Panc1 (cell line): ENCODE results near the gene ZNF345. TPM values are rescaled to one million over a fixed set of nuclear protein-coding genes. Genes with fewer than 3 reads are reported as not detected.

ENCODE experiments used
- ATAC-seq: fragments of 200-7000 bp; cut with Tn5 transposase; 2 replicates; pipeline ENCODE4 v1.9.1; 2020; ENCODE audit warnings: mild to moderate bottlenecking, moderate library complexity
- BruUV-seq: library from RNA; stranded (reverse); fragments of 400-500 nt; replicated peaks from 2 replicates; lab custom pipeline; 2021; lab: Mats Ljungman, UMichigan
- CTCF ChIA-PET: fragments of 300-600 bp; sonication (Branson Sonifier 250); formaldehyde crosslinking; loops from one replicate; lab custom pipeline; 2022; ENCODE audit warnings: antibody characterized with exemption; lab: Charles Lee
- POLR2A ChIA-PET: fragments of 300-600 bp; sonication (Branson Sonifier 250); formaldehyde crosslinking; loops from one replicate; lab custom pipeline; 2022; ENCODE audit warnings: antibody characterized with exemption; lab: Charles Lee
- DNase-seq: peaks from one replicate; pipeline ENCODE4 v3.0.0-alpha.2; 2010; ENCODE audit warnings: low read depth, low spot score
- H3K27ac ChIP-seq: 2 replicates; pipeline ENCODE4 v1.5.1; 2011; ENCODE audit warnings: mild to moderate bottlenecking, low read length, inconsistent platforms
- H3K27me3 ChIP-seq: fragments of 200-500 bp; sonication (Bioruptor generic); 2 replicates; pipeline ENCODE4 v1.6.0; 2014; ENCODE audit warnings: low read length, inconsistent platforms; ENCODE audit not compliant: control insufficient read depth, insufficient read depth
- H3K36me3 ChIP-seq: fragments of 200-500 bp; sonication (Bioruptor generic); 2 replicates; pipeline ENCODE4 v1.5.1; 2014; ENCODE audit warnings: inconsistent platforms, mild to moderate bottlenecking, low read length, moderate library complexity; ENCODE audit not compliant: control insufficient read depth, insufficient read depth
- H3K4me1 ChIP-seq: 2 replicates; pipeline ENCODE4 v1.5.1; 2011; ENCODE audit warnings: inconsistent platforms, mild to moderate bottlenecking, low read length, moderate library complexity; ENCODE audit not compliant: control insufficient read depth, insufficient read depth
- H3K4me3 ChIP-seq, 2 experiments: 2 replicates each; pipeline ENCODE4 v1.5.1; 2011 to 2012; ENCODE audit warnings: low read depth in 2 of 2, low read length in 2 of 2, mild to moderate bottlenecking in 2 of 2, inconsistent platforms in 1 of 2, moderate library complexity in 1 of 2
- H3K9me3 ChIP-seq: fragments of 200-500 bp; sonication (Bioruptor generic); 2 replicates; pipeline ENCODE4 v1.5.1; 2014; ENCODE audit warnings: low read depth, mild to moderate bottlenecking, inconsistent platforms, low read length, moderate library complexity; ENCODE audit not compliant: control insufficient read depth, insufficient read depth
- POLR2AphosphoS5 ChIP-seq: IDR thresholded peaks from 2 replicates; pipeline ENCODE4 v1.6.1; 2012; ENCODE audit warnings: mild to moderate bottlenecking, low read depth, low read length, moderate library complexity
- SIN3A ChIP-seq: IDR thresholded peaks from 2 replicates; pipeline ENCODE4 v1.6.1; 2012; ENCODE audit warnings: low read depth, mild to moderate bottlenecking, low read length, moderate library complexity, borderline replicate concordance; ENCODE audit not compliant: insufficient read depth
- TCF7L2 ChIP-seq: IDR thresholded peaks from 2 replicates; pipeline ENCODE4 v1.6.1; 2011; ENCODE audit warnings: mild to moderate bottlenecking, low read depth, low read length, inconsistent platforms
- in situ Hi-C: cut with HindIII; loops from 2 replicates; pipeline ENCODE4 v1.10.0; 2016; ENCODE audit warnings: low sequenced_read_pairs, low pct_unique_long_range_greater_than_20kb
- intact Hi-C: fragments of 100-400 bp; cut with micrococcal nuclease; formaldehyde crosslinking; loops from one replicate; pipeline ENCODE4 v1.10.0; 2022; ENCODE audit not compliant: unreplicated experiment
- total RNA-seq: library from RNA; stranded (reverse); gene quantifications from one replicate; pipeline ENCODE4 v1.2.1, GENCODE V29; 2021; ENCODE audit not compliant: unreplicated experiment
- TF ChIP-seq, protein P1 (sequence below), 2 experiments: IDR thresholded peaks; 2 replicates each; pipeline ENCODE4 v1.6.1; 2011 to 2012; ENCODE audit warnings: low read depth in 2 of 2, control low read depth in 1 of 2, low read length in 1 of 2, mild to moderate bottlenecking in 1 of 2, moderate library complexity in 1 of 2; ENCODE audit not compliant: insufficient read depth in 1 of 2
- TF ChIP-seq, protein P2 (sequence below): fragments of 450-650 bp; IDR thresholded peaks from 2 replicates; pipeline ENCODE4 v1.5.1; 2017; ENCODE audit warnings: mild to moderate bottlenecking

The ZNF345 gene
- total RNA-seq, 1 experiment from 2014 or later, result 3.8 TPM

DNA sequence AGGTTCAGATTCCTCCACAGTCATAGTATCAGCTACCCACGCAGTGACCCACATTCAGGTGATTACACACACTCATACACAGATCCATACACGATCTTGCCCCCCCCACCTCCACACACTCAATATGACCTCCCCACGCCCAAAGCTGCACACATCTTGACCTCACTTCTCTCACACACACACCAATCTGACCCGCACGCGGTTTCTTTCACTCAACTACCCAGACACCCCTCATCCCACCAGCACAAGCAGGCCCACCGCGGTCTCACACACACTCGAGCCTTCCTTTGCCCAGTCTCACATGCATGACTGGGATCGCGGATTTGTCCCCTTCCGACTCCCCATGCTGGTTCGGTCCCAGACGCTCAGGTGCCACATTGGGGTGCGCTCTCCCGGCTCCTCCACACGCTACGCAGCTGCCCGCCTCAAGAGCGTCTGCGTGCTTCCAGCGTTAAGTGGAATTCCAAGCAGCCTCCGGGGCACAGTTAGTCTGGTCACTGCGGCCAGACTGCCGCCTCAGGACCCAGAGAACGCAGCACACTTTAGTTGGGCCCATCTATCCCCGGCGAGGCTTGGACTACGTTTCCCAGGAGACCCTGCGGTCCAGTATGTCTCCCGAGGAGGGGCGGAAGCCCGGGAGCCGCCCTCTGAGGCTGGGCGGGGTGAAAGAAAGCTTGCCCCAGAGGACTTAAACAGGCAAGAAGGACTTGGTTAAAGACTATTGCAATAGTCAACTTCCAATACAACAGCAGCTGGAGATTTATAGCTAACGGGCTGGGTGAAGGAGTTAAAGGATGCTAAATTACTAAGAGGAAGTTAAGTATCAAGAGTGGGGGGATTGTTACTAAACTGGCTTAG lies 746 bp upstream of the ZNF345 start:
- H3K4me3 ChIP-seq, result peak overlapping the region; percentile 58 to 93
- TF ChIP-seq POLR2AphosphoS5 (no peak), SIN3A (no peak), TCF7L2 (no peak)
- TF ChIP-seq, protein P1, sequence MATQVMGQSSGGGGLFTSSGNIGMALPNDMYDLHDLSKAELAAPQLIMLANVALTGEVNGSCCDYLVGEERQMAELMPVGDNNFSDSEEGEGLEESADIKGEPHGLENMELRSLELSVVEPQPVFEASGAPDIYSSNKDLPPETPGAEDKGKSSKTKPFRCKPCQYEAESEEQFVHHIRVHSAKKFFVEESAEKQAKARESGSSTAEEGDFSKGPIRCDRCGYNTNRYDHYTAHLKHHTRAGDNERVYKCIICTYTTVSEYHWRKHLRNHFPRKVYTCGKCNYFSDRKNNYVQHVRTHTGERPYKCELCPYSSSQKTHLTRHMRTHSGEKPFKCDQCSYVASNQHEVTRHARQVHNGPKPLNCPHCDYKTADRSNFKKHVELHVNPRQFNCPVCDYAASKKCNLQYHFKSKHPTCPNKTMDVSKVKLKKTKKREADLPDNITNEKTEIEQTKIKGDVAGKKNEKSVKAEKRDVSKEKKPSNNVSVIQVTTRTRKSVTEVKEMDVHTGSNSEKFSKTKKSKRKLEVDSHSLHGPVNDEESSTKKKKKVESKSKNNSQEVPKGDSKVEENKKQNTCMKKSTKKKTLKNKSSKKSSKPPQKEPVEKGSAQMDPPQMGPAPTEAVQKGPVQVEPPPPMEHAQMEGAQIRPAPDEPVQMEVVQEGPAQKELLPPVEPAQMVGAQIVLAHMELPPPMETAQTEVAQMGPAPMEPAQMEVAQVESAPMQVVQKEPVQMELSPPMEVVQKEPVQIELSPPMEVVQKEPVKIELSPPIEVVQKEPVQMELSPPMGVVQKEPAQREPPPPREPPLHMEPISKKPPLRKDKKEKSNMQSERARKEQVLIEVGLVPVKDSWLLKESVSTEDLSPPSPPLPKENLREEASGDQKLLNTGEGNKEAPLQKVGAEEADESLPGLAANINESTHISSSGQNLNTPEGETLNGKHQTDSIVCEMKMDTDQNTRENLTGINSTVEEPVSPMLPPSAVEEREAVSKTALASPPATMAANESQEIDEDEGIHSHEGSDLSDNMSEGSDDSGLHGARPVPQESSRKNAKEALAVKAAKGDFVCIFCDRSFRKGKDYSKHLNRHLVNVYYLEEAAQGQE (IDR thresholded peaks at IDR 0.05; ENCODE audit: insufficient read depth in 1 of 2, low read depth in 2 of 2, low read length in 1 of 2), result no peak
- TF ChIP-seq, protein P2, sequence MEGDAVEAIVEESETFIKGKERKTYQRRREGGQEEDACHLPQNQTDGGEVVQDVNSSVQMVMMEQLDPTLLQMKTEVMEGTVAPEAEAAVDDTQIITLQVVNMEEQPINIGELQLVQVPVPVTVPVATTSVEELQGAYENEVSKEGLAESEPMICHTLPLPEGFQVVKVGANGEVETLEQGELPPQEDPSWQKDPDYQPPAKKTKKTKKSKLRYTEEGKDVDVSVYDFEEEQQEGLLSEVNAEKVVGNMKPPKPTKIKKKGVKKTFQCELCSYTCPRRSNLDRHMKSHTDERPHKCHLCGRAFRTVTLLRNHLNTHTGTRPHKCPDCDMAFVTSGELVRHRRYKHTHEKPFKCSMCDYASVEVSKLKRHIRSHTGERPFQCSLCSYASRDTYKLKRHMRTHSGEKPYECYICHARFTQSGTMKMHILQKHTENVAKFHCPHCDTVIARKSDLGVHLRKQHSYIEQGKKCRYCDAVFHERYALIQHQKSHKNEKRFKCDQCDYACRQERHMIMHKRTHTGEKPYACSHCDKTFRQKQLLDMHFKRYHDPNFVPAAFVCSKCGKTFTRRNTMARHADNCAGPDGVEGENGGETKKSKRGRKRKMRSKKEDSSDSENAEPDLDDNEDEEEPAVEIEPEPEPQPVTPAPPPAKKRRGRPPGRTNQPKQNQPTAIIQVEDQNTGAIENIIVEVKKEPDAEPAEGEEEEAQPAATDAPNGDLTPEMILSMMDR, result no peak
- ChIA-PET CTCF (interaction anchor here (0.5 to 0.6 kb wide), 2 partner anchors 9 to 660 kb away, joined by 3 to 7 read pairs; no protein-coding TSS in a partner anchor), POLR2A (interaction anchor here (0.5 kb wide), 1 partner anchor 155 kb away, joined by 7 read pairs; no protein-coding TSS in a partner anchor)
- intact Hi-C loops, result loop anchor here (5.0 kb wide), 1 partner anchor 67 kb away; the partner anchor contains the start of genes ZNF568 and ZNF829
- in situ Hi-C loops, result no loop called here
- H3K9me3 ChIP-seq, result peaks cover 10% of the 10 kb centered on the region; the same call in 1 of the 2 replicates
- BruUV-seq, result no TSS peak
- no peaks in the 10 kb centered on the region for H3K36me3 ChIP-seq
- no peaks in the 10 kb centered on the region for H3K4me1 ChIP-seq
- H3K27ac ChIP-seq, result peak overlapping the region; percentile 90
- peak; percentile 85 for DNase-seq
- no peaks in the 10 kb centered on the region for H3K27me3 ChIP-seq
- peak; percentile 98 for ATAC-seq

DNA sequence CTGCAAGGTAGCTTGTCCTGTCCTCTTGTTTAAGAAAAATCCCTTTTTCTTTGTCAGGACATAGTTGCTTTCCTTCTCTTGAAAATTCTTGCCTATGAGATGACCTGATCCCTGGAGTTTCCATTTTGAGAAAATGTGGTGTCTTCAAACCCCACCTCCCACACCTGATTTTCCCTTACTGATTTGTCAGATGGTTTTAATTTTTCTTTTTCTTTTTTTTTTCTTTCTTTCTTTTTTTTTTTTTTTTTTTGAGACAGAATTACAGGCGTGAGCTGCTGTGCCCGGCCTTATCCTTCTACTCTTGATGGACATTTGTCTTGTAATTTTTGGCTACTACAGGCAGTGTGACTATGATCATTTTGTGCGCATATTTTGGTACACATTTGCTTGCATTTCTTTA lies 1.2 kb downstream of the ZNF345 start:
- H3K27ac ChIP-seq, result no peak overlapping the region
- in situ Hi-C loops (no loop called here), intact Hi-C loops (loop anchor here (5.0 kb wide), 1 partner anchor 65 kb away; the partner anchor contains the start of genes ZNF568 and ZNF829)
- no peaks in the 10 kb centered on the region for H3K4me1 ChIP-seq
- ATAC-seq (no peak), DNase-seq (no peak)
- no peaks in the 10 kb centered on the region for H3K27me3 ChIP-seq
- no peak for TF ChIP-seq POLR2AphosphoS5
- TF ChIP-seq, protein P1 (IDR thresholded peaks at IDR 0.05; ENCODE audit: insufficient read depth in 1 of 2, low read depth in 2 of 2, low read length in 1 of 2), result no peak
- no peak for TF ChIP-seq TCF7L2
- TF ChIP-seq, protein P2, result no peak
- no peak for TF ChIP-seq SIN3A
- H3K9me3 ChIP-seq, result peaks cover 24% of the 10 kb centered on the region; the same call in 1 of the 2 replicates
- peak overlapping the region; percentile 58 to 93 for H3K4me3 ChIP-seq
- CTCF ChIA-PET, result no interaction called here
- POLR2A ChIA-PET, result no interaction called here
- no TSS peak for BruUV-seq
- H3K36me3 ChIP-seq, result no peaks in the 10 kb centered on the region
